Stimulated activated CD8-positive, alpha-beta memory T cell treated with anti-CD3 and anti-CD28 coated beads, Interleukin-12 subunit alpha, Interleukin-12 subunit beta, amount 100 ng/mL, for 4 hours (primary cell): ENCODE results near the gene DNAJB6.
"Not testable (repeated sequence)": the region's sequence is repeated elsewhere in the genome, so short reads cannot be mapped to it uniquely, and the experiment has no call there.

Experiments used
- DNase-seq: peaks from one replicate; pipeline ENCODE4 v3.0.0-alpha.2; 2020; ENCODE audit warnings: low read depth

DNAJB6 gene

DNA sequence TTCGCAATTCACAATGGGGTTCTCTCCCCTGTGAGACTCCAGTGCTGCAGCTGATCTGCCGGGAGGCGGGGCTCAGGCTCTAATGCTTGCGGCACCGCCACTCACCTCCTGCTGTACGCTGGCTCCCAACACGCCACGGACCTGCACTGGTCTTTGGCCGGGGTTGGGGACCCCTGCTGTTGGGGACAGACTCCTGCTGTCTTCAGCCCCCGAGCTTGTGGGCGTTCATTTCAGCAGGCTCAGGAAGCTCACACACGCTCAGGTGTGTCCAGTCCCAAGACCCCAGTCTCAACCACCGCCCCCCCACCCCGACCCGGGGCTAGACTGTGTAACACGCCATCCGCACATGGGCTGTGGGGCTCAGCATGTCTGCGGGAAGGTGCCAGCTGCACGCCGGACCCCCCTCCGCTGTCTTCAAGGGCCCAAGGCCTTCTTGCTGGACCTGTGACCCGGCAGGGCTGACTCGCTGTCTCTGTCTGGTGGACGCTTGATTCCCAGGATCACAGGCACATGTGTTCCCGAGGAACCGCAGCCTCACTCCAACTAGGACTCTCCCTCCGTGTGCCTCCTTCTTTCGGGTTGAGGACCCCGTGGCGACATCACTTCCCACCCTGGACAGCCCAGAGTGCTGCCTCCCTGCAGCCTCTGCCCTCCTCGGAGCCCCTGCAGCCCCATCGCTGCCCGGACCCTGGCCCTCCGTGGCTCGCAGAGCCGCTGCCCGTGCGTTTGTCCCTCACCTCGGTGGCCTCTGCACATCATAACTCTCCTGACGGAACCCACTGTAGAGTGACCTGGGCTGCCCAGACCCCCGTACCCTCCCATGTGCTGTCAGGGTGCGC lies 106.4 kb downstream of the DNAJB6 start:
- DNase-seq = no peak

- DNase-seq = no peak
These were observed 107.4 kb downstream of the DNAJB6 start for GRCh38 chr7:157444011-157444842.

DNA sequence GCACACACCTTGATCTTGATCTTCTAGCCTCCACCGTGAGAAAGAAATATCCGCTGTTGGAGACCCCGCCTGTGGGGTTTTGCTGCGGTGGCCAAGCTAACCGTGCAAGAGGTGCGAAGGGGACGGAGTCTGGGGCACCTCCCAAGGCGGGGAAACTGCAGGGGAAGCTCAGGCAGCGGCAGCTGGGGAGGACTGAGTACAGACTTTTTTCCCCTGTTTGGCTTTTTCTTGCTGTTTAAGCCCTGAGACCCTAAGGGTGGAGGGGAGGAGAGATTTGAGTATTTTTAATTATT lies 108.0 kb downstream of the DNAJB6 start:
- DNase-seq = no peak

- no peak for DNase-seq
These were observed 108.6 kb downstream of the DNAJB6 start for GRCh38 chr7:157445246-157445955.

DNA sequence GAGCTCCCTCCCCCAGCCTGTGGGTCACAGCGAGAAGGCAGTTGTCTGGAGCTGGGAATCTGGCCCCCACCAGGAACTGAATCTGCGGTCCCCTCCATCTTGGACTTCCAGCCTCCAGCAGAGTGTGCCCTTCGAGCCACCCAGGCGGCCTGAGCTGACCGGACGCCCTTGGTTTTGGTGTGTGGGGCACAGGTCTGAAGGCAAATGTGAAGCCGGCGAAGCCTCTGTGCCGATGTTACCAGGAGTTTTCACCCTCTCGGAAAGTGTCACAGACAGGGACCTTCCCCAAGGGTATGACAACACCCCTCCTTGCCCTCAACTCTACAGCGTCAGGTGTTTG lies 109.1 kb downstream of the DNAJB6 start:
- no peak for DNase-seq

GRCh38 chr7:157446322-157446721 lies 109.5 kb downstream of the DNAJB6 start:
- no peak for DNase-seq

DNA sequence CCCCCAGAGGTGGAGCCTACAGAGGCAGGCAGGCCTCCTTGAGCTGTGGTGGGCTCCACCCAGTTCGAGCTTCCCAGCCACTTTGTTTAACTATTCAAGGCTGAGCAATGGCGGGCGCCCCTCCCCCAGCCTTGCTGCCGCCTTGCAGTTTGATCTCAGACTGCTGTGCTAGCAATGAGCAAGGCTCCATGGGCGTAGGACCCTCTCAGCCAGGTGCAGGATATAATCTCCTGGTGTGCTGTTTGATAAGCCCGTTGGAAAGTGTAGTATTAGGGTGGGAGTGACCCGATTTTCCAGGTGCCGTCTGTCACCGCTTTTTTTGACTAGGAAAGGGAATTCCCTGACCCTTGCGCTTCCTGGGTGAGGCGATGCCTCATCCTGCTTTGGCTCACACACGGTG lies 117.2 kb downstream of the DNAJB6 start:
- DNase-seq = not testable (repeated sequence)

GRCh38 chr7:157457355-157458253 lies 120.8 kb downstream of the DNAJB6 start:
- no peak for DNase-seq

- no peak for DNase-seq
These were observed 121.4 kb downstream of the DNAJB6 start for GRCh38 chr7:157458254-157458633.

DNA sequence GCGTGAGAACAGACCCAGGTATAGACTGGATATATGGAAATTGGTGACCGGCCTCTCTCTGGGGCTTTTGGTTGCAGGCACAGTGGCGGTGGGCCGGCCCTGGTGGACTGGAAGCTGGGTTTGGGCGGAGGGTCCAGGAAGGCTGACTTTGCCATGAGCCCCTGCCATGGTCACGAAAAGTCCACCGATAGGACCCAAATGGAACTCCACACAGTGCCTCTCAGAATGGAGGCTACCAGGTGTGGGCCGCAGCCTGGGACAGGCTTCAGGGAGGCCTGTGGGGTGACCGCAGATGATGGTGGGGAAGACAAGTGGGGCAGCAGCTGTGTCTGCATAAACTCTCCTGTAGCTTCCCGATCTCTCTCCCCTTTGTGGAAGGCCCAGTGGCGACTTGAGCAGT lies 123.2 kb downstream of the DNAJB6 start:
- DNase-seq = no peak

DNA sequence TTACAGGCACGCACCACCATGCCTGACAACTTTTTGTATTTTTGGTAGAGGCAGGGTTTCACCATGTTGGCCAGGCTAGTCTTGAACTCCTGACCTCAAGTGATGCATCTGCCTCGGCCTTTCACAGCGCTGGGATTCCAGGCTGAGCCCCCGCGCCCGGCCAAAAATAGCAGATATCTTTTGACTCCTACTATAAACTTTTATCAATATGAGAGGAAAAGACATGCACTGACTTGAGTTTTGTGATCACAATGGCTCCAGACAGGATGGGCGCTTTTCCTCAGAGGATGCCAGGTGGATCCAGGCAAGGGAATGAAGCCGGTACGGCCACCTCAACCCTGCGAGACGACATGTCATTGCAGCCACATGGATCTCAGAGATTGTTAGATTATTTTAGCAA lies 123.9 kb downstream of the DNAJB6 start:
- DNase-seq = no peak

DNA sequence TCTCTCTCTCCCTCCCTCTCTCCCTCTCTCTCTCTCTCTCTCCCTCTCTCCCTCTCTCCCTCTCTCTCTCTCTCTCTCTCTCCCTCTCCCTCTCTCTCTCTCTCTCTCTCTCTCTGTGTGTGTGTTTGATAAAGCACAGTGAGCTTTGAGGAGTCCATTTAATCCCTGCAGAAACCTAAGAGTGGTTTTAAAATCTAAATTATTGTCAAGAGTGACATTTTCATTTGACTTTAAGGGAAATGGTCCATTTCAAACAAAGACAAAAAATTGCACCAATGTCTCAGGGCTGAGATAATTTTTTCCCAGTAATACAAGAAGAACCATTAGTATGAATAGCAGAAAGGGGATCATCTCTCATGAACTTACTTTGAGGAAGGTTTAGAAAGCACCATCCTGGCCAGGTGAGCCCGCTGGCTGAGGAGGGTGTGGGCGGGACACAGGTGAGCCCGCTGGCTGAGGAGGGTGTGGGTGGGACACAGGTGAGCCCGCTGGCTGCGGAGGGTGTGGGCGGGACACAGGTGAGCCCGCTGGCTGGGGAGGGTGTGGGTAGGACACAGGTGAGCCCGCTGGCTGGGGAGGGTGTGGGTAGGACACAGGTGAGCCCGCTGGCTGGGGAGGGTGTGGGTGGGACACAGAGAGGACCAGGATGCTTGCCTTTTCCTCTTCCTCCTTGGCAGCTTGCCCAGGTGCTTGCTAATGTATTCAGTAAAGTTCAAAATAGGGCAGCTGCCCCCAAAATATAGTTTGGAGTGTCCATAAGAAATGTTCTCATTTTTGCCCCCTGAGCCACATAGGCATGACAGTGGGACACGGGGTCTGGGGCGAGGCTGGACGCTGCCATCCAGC lies 125.0 kb downstream of the DNAJB6 start:
- no peak for DNase-seq

DNA sequence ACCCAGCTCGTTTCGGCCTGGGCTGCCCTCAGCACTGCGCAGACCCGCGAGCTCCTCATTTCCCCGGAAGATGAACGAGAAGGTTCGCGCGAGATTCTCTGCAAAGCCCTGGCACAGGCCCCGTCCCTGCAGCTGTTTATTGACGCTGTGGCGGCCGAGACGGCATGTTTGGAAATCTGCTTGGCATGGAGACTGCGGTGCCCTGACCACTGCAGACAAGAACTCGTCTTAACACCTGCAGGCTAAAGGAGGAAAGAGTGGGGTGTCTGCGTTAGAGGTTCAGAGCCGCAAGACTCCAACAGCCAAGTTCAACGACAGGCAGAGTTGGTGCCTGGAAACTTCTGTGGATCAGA lies 125.6 kb downstream of the DNAJB6 start:
- no peak for DNase-seq

DNA sequence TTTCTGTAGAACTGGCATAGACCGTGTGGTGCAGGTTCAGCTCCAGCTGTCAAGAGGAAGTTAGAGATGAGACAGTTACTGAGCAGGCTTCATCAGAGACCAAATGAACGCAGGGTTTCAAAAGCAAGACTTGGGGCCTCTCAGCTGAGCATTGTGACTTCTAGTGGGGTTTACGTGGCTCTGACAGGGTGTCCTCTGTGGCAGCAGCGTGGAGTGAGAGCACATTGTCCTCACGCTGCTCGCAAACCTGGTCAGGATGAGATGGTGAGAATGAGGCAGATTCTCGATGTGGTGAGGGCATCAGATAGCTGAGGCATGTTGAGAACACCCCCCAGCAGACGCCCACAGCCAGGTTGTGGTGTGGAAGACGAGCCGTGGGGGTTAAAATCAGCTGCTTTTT lies 126.0 kb downstream of the DNAJB6 start:
- no peak for DNase-seq

- no peak for DNase-seq
These were observed 126.4 kb downstream of the DNAJB6 start for GRCh38 chr7:157463245-157463644.

- DNase-seq = no peak
These were observed 127.5 kb downstream of the DNAJB6 start for GRCh38 chr7:157464111-157464970.

- DNase-seq = no peak
These were observed 128.4 kb downstream of the DNAJB6 start for GRCh38 chr7:157464971-157465886.

- DNase-seq = no peak
These were observed 129.4 kb downstream of the DNAJB6 start for GRCh38 chr7:157465891-157466866.
